DND-41 (cell line): Measurements from ENCODE around the gene LRRC42.

Experiments
- CTCF ChIP-seq: IDR thresholded peaks from 2 replicates; pipeline ENCODE4 v1.5.1; 2012; ENCODE audit warnings: borderline replicate concordance, low read length, moderate library complexity, mild to moderate bottlenecking; ENCODE audit not compliant: poor library complexity, severe bottlenecking; ENCODE audit errors: extremely low read depth
- EZH2 ChIP-seq: IDR thresholded peaks from 3 replicates; pipeline ENCODE4 v1.6.1; 2012; ENCODE audit warnings: borderline replicate concordance, low read depth, mild to moderate bottlenecking, moderate library complexity, low read length, inconsistent platforms; ENCODE audit not compliant: severe bottlenecking

- TF ChIP-seq CTCF (no peak), EZH2 (no peak)
These were observed 65.8 kb downstream of the LRRC42 start for GRCh38 chr1:54012008-54012325.
